ENCODE data around the gene SLC15A2.

The SLC15A2 gene

DNA sequence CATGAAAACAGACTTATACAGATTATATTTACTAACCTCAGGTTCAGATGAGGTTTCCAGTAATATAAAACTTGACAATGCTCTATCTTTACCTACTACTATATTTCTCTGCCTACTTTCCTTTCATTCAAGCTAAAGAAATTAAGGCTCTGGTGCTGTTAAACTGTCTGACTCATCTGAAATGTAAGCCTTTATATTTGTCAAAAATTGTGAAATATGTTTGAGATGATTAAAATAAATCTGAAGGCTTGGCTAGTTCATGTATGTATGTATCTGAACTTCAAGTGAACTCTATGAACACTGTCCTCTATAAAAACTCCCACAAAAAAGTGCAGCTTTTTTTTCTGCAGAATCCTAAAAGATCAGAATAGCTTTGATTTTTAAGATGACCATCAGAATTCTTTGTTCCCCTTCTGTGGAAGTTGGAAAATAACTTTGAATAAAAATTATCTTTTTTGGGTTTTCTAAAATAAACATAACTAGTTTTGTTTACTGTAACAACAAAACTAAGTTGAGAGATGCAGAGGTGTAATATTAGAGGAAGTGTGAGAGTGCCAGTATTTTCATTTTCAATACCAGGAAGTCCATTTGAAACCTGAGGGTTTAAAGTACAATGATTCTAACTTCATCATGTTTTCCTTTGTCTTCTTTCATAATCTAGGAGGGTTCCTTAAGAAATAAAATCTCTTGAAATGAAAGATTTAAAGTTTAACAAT lies 85.7 kb downstream of the SLC15A2 start:
- peaks cover 13% of the 10 kb centered on the region for H3K9me3 Mint-ChIP-seq
- H3K27me3 Mint-ChIP-seq = no peaks in the 10 kb centered on the region
- peaks cover 10% of the 10 kb centered on the region for H3K4me1 Mint-ChIP-seq
- H3K27ac Mint-ChIP-seq = peak overlapping the region; percentile 39
- H3K4me3 Mint-ChIP-seq = no peak overlapping the region
- DNase-seq (ENCODE audit: low spot score in 2 of 2) (no peak), ATAC-seq (ENCODE audit: low read depth) (peak; percentile 69)
- H3K36me3 Mint-ChIP-seq = peaks cover 26% of the 10 kb centered on the region

DNA sequence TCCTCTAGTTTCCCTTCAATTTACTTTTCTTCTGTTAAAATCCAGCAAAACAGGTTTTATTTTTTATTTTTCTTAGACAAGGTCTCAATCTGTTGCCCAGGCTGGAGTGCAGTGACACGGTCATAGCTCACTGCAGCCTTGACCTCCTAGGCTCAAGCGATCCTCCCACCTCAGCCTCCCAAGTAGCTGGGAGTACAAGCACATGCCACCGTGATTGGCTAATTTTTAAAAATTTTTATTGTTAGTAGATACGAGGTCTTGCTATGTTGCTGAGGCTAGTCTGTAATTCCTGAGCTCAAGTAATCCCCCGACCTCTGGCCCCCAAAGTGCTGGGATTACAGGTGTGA lies 86.2 kb downstream of the SLC15A2 start:
- no peak for DNase-seq (ENCODE audit: low spot score in 2 of 2)
- Mint-ChIP-seq H3K4me3 (no peak overlapping the region), H3K36me3 (peaks cover 25% of the 10 kb centered on the region), H3K9me3 (peaks cover 12% of the 10 kb centered on the region), H3K27me3 (no peaks in the 10 kb centered on the region), H3K27ac (peak overlapping the region; percentile 39), H3K4me1 (peaks cover 12% of the 10 kb centered on the region)
- peak; percentile 15 for ATAC-seq (ENCODE audit: low read depth)

DNA sequence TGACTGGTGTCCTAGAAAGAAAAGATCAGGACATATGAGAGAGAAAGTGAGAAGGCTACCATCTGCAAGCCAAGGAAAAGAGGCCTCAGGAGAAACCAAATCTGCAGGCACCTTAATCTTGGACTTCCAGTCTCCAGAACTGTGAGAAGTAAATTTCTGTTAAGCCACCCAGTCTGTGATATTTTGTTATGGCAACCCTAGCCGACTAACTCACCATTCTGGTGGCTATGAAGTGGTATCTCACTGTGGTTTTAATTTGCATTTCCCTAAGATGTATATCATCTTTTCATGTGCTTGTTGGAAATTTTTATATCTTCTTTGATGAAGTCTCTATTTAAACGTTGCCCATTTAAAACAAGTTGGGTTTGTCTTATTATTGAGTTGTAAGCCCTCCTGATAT lies 87.3 kb downstream of the SLC15A2 start:
- Mint-ChIP-seq H3K27me3 (no peaks in the 10 kb centered on the region), H3K27ac (peak overlapping the region; percentile 39), H3K4me3 (no peak overlapping the region), H3K4me1 (peaks cover 12% of the 10 kb centered on the region), H3K36me3 (peaks cover 21% of the 10 kb centered on the region), H3K9me3 (peaks cover 12% of the 10 kb centered on the region)
- DNase-seq (ENCODE audit: low spot score in 2 of 2) (no peak), ATAC-seq (ENCODE audit: low read depth) (peak; percentile 42)

DNA sequence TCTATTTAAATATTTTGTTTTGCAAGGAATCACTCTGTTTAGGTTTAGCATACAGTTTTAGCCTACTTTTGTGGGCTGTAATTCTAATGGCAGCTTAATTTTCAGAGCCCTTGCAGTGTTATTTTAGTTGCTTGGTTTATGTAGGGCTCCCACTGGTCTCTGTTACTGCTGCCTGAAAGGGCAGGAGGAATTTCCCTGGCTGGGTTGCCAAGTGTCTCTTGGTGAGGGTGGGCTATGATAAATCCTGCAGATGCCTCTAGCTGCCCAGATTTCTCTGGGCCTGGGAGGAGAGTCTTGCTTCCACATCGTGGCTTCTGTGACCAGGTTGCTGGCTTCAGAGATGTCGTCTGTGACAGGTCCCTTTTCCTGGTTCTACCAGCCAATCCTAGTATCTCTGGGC lies 91.6 kb downstream of the SLC15A2 start:
- DNase-seq (ENCODE audit: low spot score in 2 of 2) (no peak), ATAC-seq (ENCODE audit: low read depth) (no peak)
- Mint-ChIP-seq H3K27ac (no peak overlapping the region), H3K4me3 (no peak overlapping the region), H3K27me3 (no peaks in the 10 kb centered on the region), H3K9me3 (peaks cover 6% of the 10 kb centered on the region), H3K36me3 (peaks cover 15% of the 10 kb centered on the region), H3K4me1 (peaks cover 7% of the 10 kb centered on the region)

DNA sequence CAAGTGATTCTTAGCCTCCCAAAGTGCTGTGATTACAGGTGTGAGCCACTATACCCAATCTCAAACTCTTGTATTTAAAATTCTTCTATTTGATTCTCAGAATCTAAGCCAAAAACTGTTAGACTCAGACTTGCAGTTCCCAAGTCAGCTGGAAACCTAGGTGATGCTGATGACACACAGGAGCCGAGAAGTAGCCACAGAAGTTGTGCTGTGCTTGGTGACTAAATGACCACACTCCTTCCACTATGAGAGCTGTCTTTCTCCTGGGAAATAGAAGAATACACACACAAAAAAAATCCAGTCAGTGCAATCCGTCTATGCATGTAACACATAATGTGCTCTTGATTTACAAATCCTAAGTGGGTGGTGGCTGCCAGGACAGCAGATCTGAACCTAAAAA lies 93.9 kb downstream of the SLC15A2 start:
- H3K27ac Mint-ChIP-seq = no peak overlapping the region
- H3K36me3 Mint-ChIP-seq = peaks cover 15% of the 10 kb centered on the region
- H3K4me1 Mint-ChIP-seq = peaks cover 14% of the 10 kb centered on the region
- no peak for DNase-seq (ENCODE audit: low spot score in 2 of 2)
- no peaks in the 10 kb centered on the region for H3K27me3 Mint-ChIP-seq
- ATAC-seq (ENCODE audit: low read depth) = no peak
- H3K9me3 Mint-ChIP-seq = peaks cover 6% of the 10 kb centered on the region
- H3K4me3 Mint-ChIP-seq = no peak overlapping the region

DNA sequence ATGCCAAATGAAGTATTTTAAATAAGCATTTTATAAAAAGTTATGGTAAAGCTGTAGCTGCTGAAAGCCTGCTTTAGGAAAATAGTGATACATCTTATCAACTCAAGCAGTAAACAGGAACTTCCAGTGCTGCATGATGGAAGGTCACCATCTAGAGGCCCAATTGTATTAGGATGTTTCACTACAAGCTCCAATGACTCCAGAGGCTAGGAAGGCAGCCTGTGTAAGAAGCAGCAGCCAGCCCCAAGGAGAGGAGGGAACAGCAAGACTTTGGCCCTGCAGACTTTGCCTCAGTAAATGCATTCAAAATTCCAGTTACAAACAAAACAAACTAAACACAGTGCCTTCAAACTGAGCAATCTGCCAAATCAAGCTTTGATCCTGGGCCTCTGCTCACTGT lies 95.7 kb downstream of the SLC15A2 start:
- no peak for DNase-seq (ENCODE audit: low spot score in 2 of 2)
- no peaks in the 10 kb centered on the region for H3K27me3 Mint-ChIP-seq
- H3K36me3 Mint-ChIP-seq = peaks cover 6% of the 10 kb centered on the region
- no peaks in the 10 kb centered on the region for H3K9me3 Mint-ChIP-seq
- H3K4me1 Mint-ChIP-seq = peaks cover 25% of the 10 kb centered on the region
- no peak overlapping the region for H3K4me3 Mint-ChIP-seq
- H3K27ac Mint-ChIP-seq = no peak overlapping the region
- no peak for ATAC-seq (ENCODE audit: low read depth)

DNA sequence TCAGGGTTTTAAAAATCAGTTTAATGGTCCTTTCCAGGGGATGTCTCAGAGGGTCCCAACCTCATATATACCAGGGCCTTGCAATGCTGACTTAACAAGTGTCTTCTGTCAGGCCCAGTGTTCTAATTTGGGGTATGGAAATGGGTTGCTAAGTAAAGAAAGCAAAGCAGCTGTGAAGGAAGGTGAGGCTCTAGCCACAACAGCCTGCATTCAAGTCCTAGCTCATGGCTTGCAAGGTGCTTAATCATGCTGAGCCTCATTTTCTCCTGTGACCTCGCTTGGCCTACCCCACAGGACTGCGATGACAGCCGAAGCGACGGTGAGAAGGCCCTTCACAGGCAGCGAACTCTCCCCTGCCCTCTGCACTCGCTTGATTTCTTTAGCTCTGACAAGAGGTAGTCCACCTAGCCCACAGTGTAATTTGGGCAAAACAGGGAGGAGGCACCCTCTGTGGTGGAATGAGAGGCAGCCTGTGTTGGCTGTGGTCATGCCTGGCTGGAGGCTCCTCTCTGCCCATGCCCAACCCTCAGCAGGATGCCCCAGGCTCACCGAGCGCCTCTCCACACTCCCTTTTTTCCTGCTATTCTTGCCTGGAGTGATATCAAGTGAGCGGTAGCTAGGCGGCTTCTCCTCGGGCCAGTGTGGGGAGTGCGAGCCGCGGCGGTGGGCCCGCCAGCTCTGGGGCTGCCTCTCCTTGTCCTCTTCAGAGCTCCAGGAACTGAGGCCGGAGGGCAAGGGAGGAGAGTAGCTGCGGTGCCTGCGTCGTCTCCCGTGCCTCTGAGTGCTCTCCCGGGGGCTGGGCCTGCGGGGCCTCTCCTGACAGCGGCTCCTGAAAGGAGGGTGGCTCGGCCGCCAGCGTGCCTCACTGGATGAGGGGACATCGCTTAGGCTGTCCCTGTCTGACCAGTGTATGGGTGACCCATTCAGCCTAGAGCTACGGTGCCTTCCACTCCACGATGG lies 98.7 kb downstream of the SLC15A2 start:
- Mint-ChIP-seq H3K9me3 (no peaks in the 10 kb centered on the region), H3K27ac (peak overlapping the region; percentile 76), H3K27me3 (no peaks in the 10 kb centered on the region), H3K4me1 (peaks cover 46% of the 10 kb centered on the region), H3K4me3 (peak overlapping the region; percentile 24), H3K36me3 (peaks cover 4% of the 10 kb centered on the region)
- DNase-seq (ENCODE audit: low spot score in 2 of 2) (no peak), ATAC-seq (ENCODE audit: low read depth) (peak; percentile 47)
